Measurements from ENCODE around the gene PIGS. TPM values are rescaled to one million over a fixed set of nuclear protein-coding genes. Genes with fewer than 3 reads are reported as not detected.

The PIGS gene
- total and polyA plus RNA-seq, 2 of the 13 experiments (the other 11 are each of a cell fraction or from before 2014, with no cell fraction given): 31.7 to 42.6 TPM

- TF ChIP-seq PHF20 (CRISPR knock-in tag; IDR thresholded peaks at IDR 0.05) (no peak), ZNF549 (CRISPR knock-in tag; IDR thresholded peaks at IDR 0.05) (no peak), MYNN (CRISPR knock-in tag; IDR thresholded peaks at IDR 0.05; ENCODE audit: low read depth) (no peak), NRL (CRISPR knock-in tag; IDR thresholded peaks at IDR 0.05; ENCODE audit: borderline replicate concordance) (no peak), FOXO1 (CRISPR knock-in tag; IDR thresholded peaks at IDR 0.05) (no peak), TEAD3 (CRISPR knock-in tag; optimal IDR thresholded peaks at IDR 0.05; ENCODE audit: borderline replicate concordance) (peak; percentile 10), ELF4 (CRISPR knock-in tag; IDR thresholded peaks at IDR 0.05; ENCODE audit: borderline replicate concordance) (no peak), ZBTB14 (CRISPR knock-in tag; IDR thresholded peaks at IDR 0.05) (no peak), ATF4 (CRISPR knock-in tag; IDR thresholded peaks at IDR 0.05) (no peak), ZBTB33 (CRISPR knock-in tag; IDR thresholded peaks at IDR 0.05) (no peak), ZNF576 (CRISPR knock-in tag; IDR thresholded peaks at IDR 0.05) (0 out of 2 replicates have a peak, but pooled peaks have one; percentile 41), ZFP82 (CRISPR knock-in tag; IDR thresholded peaks at IDR 0.05; ENCODE audit: borderline replicate concordance) (0 out of 2 replicates have a peak, but pooled peaks have one; percentile 82), SUZ12 (IDR thresholded peaks at IDR 0.05; ENCODE audit: low read depth, low read length) (no peak), ZNF839 (CRISPR knock-in tag; IDR thresholded peaks at IDR 0.05; ENCODE audit: borderline replicate concordance) (no peak), ZBTB10 (CRISPR knock-in tag; IDR thresholded peaks at IDR 0.05; ENCODE audit: borderline replicate concordance) (no peak), SMC3 (IDR thresholded peaks at IDR 0.05; ENCODE audit: low read length) (no peak), ATAD3A (CRISPR knock-in tag; IDR thresholded peaks at IDR 0.05) (no peak), ZBTB25 (CRISPR knock-in tag; IDR thresholded peaks at IDR 0.05) (peak; percentile 63; the same call in 1 of the 2 replicates), ZNF468 (CRISPR knock-in tag; IDR thresholded peaks at IDR 0.05) (no peak), HNF1B (CRISPR knock-in tag; IDR thresholded peaks at IDR 0.05) (peak; percentile 62; the same call in 1 of the 2 replicates)
These were observed 27.5 kb upstream of the PIGS start, which contains the start of gene SPAG5 (continued) for GRCh38 chr17:28598799-28599310.
